ENCODE data around the gene ZFAND3.

Gene ZFAND3

GRCh38 chr6:38079107-38079506 lies 259.6 kb downstream of the ZFAND3 start:
- Histone ChIP-seq H3K27ac (ENCODE audit: low read depth, low read length) (no peak overlapping the region), H3K36me3 (ENCODE audit: insufficient read depth, low read length) (no peaks in the 10 kb centered on the region), H3K4me3 (ENCODE audit: low read length) (no peak overlapping the region), H3K4me1 (ENCODE audit: insufficient read depth, low read length) (peaks cover 11% of the 10 kb centered on the region; the same call in 1 of the 2 replicates), H3K27me3 (ENCODE audit: insufficient read depth, low read length) (no peaks in the 10 kb centered on the region), H3K9ac (ENCODE audit: low read depth, low read length) (no peak overlapping the region), H3K9me3 (ENCODE audit: insufficient read depth, low read depth, low read length) (no peaks in the 10 kb centered on the region)
- 92% methylated on average over 1 of the region's 1 CpG for WGBS

- H3K27ac ChIP-seq (ENCODE audit: low read depth, low read length), result no peak overlapping the region
- H3K9ac ChIP-seq (ENCODE audit: low read depth, low read length), result no peak overlapping the region
- H3K36me3 ChIP-seq (ENCODE audit: insufficient read depth, low read length), result no peaks in the 10 kb centered on the region
- H3K27me3 ChIP-seq (ENCODE audit: insufficient read depth, low read length), result no peaks in the 10 kb centered on the region
- H3K4me1 ChIP-seq (ENCODE audit: insufficient read depth, low read length), result peaks cover 11% of the 10 kb centered on the region; the same call in 1 of the 2 replicates
- 100% methylated on average over 1 of the region's 1 CpG for WGBS
- no peak overlapping the region for H3K4me3 ChIP-seq (ENCODE audit: low read length)
- H3K9me3 ChIP-seq (ENCODE audit: insufficient read depth, low read depth, low read length), result no peaks in the 10 kb centered on the region
Observed at GRCh38 chr6:38079537-38079936, 260.0 kb downstream of the ZFAND3 start.

- Histone ChIP-seq H3K9me3 (ENCODE audit: insufficient read depth, low read depth, low read length) (no peaks in the 10 kb centered on the region), H3K4me1 (ENCODE audit: insufficient read depth, low read length) (peaks cover 11% of the 10 kb centered on the region; the same call in 1 of the 2 replicates), H3K9ac (ENCODE audit: low read depth, low read length) (no peak overlapping the region), H3K27ac (ENCODE audit: low read depth, low read length) (no peak overlapping the region), H3K27me3 (ENCODE audit: insufficient read depth, low read length) (no peaks in the 10 kb centered on the region), H3K4me3 (ENCODE audit: low read length) (no peak overlapping the region), H3K36me3 (ENCODE audit: insufficient read depth, low read length) (no peaks in the 10 kb centered on the region)
- WGBS, result 72% methylated on average over 3 of the region's 3 CpGs
Observed at GRCh38 chr6:38080360-38080759, 260.8 kb downstream of the ZFAND3 start.

- Histone ChIP-seq H3K4me1 (ENCODE audit: insufficient read depth, low read length) (peaks cover 11% of the 10 kb centered on the region; the same call in 1 of the 2 replicates), H3K9ac (ENCODE audit: low read depth, low read length) (no peak overlapping the region), H3K27ac (ENCODE audit: low read depth, low read length) (no peak overlapping the region), H3K4me3 (ENCODE audit: low read length) (no peak overlapping the region), H3K36me3 (ENCODE audit: insufficient read depth, low read length) (no peaks in the 10 kb centered on the region), H3K27me3 (ENCODE audit: insufficient read depth, low read length) (no peaks in the 10 kb centered on the region), H3K9me3 (ENCODE audit: insufficient read depth, low read depth, low read length) (no peaks in the 10 kb centered on the region)
- 96% methylated on average over 1 of the region's 2 CpGs for WGBS
Observed at GRCh38 chr6:38080889-38081288, 261.4 kb downstream of the ZFAND3 start.

- no peaks in the 10 kb centered on the region for H3K36me3 ChIP-seq (ENCODE audit: insufficient read depth, low read length)
- H3K9me3 ChIP-seq (ENCODE audit: insufficient read depth, low read depth, low read length), result no peaks in the 10 kb centered on the region
- H3K27ac ChIP-seq (ENCODE audit: low read depth, low read length), result no peak overlapping the region
- no peak overlapping the region for H3K4me3 ChIP-seq (ENCODE audit: low read length)
- no peaks in the 10 kb centered on the region for H3K4me1 ChIP-seq (ENCODE audit: insufficient read depth, low read length)
- H3K9ac ChIP-seq (ENCODE audit: low read depth, low read length), result no peak overlapping the region
- H3K27me3 ChIP-seq (ENCODE audit: insufficient read depth, low read length), result no peaks in the 10 kb centered on the region
Observed at GRCh38 chr6:38085031-38085430, 265.5 kb downstream of the ZFAND3 start.

GRCh38 chr6:38086346-38086745 lies 266.8 kb downstream of the ZFAND3 start:
- no peak overlapping the region for H3K9ac ChIP-seq (ENCODE audit: low read depth, low read length)
- no peaks in the 10 kb centered on the region for H3K9me3 ChIP-seq (ENCODE audit: insufficient read depth, low read depth, low read length)
- H3K4me3 ChIP-seq (ENCODE audit: low read length), result no peak overlapping the region
- no peak overlapping the region for H3K27ac ChIP-seq (ENCODE audit: low read depth, low read length)
- H3K36me3 ChIP-seq (ENCODE audit: insufficient read depth, low read length), result no peaks in the 10 kb centered on the region
- H3K4me1 ChIP-seq (ENCODE audit: insufficient read depth, low read length), result no peaks in the 10 kb centered on the region
- WGBS, result 54% methylated on average over 2 of the region's 2 CpGs
- H3K27me3 ChIP-seq (ENCODE audit: insufficient read depth, low read length), result no peaks in the 10 kb centered on the region

- Histone ChIP-seq H3K9ac (ENCODE audit: low read depth, low read length) (no peak overlapping the region), H3K9me3 (ENCODE audit: insufficient read depth, low read depth, low read length) (no peaks in the 10 kb centered on the region), H3K27ac (ENCODE audit: low read depth, low read length) (no peak overlapping the region), H3K4me1 (ENCODE audit: insufficient read depth, low read length) (0 out of 2 replicates have a peak, but pooled peaks cover under 1% of the 10 kb centered on the region), H3K36me3 (ENCODE audit: insufficient read depth, low read length) (no peaks in the 10 kb centered on the region), H3K4me3 (ENCODE audit: low read length) (no peak overlapping the region), H3K27me3 (ENCODE audit: insufficient read depth, low read length) (no peaks in the 10 kb centered on the region)
- 89% methylated on average over 2 of the region's 2 CpGs for WGBS
Observed at GRCh38 chr6:38088010-38088409, 268.5 kb downstream of the ZFAND3 start.

GRCh38 chr6:38088829-38089228 lies 269.3 kb downstream of the ZFAND3 start:
- Histone ChIP-seq H3K27ac (ENCODE audit: low read depth, low read length) (no peak overlapping the region), H3K4me3 (ENCODE audit: low read length) (no peak overlapping the region), H3K4me1 (ENCODE audit: insufficient read depth, low read length) (peaks cover 7% of the 10 kb centered on the region), H3K9ac (ENCODE audit: low read depth, low read length) (no peak overlapping the region), H3K27me3 (ENCODE audit: insufficient read depth, low read length) (no peaks in the 10 kb centered on the region), H3K9me3 (ENCODE audit: insufficient read depth, low read depth, low read length) (no peaks in the 10 kb centered on the region), H3K36me3 (ENCODE audit: insufficient read depth, low read length) (no peaks in the 10 kb centered on the region)
- 93% methylated on average over 3 of the region's 3 CpGs for WGBS

- Histone ChIP-seq H3K27me3 (ENCODE audit: insufficient read depth, low read length) (no peaks in the 10 kb centered on the region), H3K4me1 (ENCODE audit: insufficient read depth, low read length) (peaks cover 19% of the 10 kb centered on the region), H3K36me3 (ENCODE audit: insufficient read depth, low read length) (no peaks in the 10 kb centered on the region), H3K9ac (ENCODE audit: low read depth, low read length) (no peak overlapping the region), H3K9me3 (ENCODE audit: insufficient read depth, low read depth, low read length) (no peaks in the 10 kb centered on the region), H3K4me3 (ENCODE audit: low read length) (no peak overlapping the region), H3K27ac (ENCODE audit: low read depth, low read length) (no peak overlapping the region)
- WGBS, result 93% methylated on average over 6 of the region's 6 CpGs
Observed at GRCh38 chr6:38091613-38092012, 272.1 kb downstream of the ZFAND3 start.

GRCh38 chr6:38092465-38092864 lies 272.9 kb downstream of the ZFAND3 start:
- H3K9me3 ChIP-seq (ENCODE audit: insufficient read depth, low read depth, low read length), result no peaks in the 10 kb centered on the region
- H3K4me1 ChIP-seq (ENCODE audit: insufficient read depth, low read length), result peaks cover 19% of the 10 kb centered on the region
- H3K36me3 ChIP-seq (ENCODE audit: insufficient read depth, low read length), result no peaks in the 10 kb centered on the region
- WGBS, result 94% methylated on average over 4 of the region's 4 CpGs
- H3K9ac ChIP-seq (ENCODE audit: low read depth, low read length), result no peak overlapping the region
- no peak overlapping the region for H3K27ac ChIP-seq (ENCODE audit: low read depth, low read length)
- H3K4me3 ChIP-seq (ENCODE audit: low read length), result no peak overlapping the region
- no peaks in the 10 kb centered on the region for H3K27me3 ChIP-seq (ENCODE audit: insufficient read depth, low read length)

GRCh38 chr6:38092964-38093363 lies 273.4 kb downstream of the ZFAND3 start:
- Histone ChIP-seq H3K36me3 (ENCODE audit: insufficient read depth, low read length) (no peaks in the 10 kb centered on the region), H3K9me3 (ENCODE audit: insufficient read depth, low read depth, low read length) (no peaks in the 10 kb centered on the region), H3K4me1 (ENCODE audit: insufficient read depth, low read length) (peaks cover 19% of the 10 kb centered on the region), H3K4me3 (ENCODE audit: low read length) (no peak overlapping the region), H3K27me3 (ENCODE audit: insufficient read depth, low read length) (no peaks in the 10 kb centered on the region), H3K27ac (ENCODE audit: low read depth, low read length) (no peak overlapping the region), H3K9ac (ENCODE audit: low read depth, low read length) (no peak overlapping the region)

- 81% methylated on average over 2 of the region's 2 CpGs for WGBS
- H3K36me3 ChIP-seq (ENCODE audit: insufficient read depth, low read length), result no peaks in the 10 kb centered on the region
- H3K27ac ChIP-seq (ENCODE audit: low read depth, low read length), result no peak overlapping the region
Observed at GRCh38 chr6:38095054-38095453, 275.5 kb downstream of the ZFAND3 start.

More at GRCh38 chr6:38095054-38095453, 275.5 kb downstream of the ZFAND3 start:
- Histone ChIP-seq H3K9ac (ENCODE audit: low read depth, low read length) (no peak overlapping the region), H3K4me3 (ENCODE audit: low read length) (no peak overlapping the region), H3K4me1 (ENCODE audit: insufficient read depth, low read length) (peaks cover 19% of the 10 kb centered on the region), H3K27me3 (ENCODE audit: insufficient read depth, low read length) (no peaks in the 10 kb centered on the region), H3K9me3 (ENCODE audit: insufficient read depth, low read depth, low read length) (no peaks in the 10 kb centered on the region)
